NCI-H187 treated with DMSO at 0.1 percent for 48 hours (cell line): ENCODE results near the gene TSPAN5.
"Not testable (repeated sequence)": the region's sequence is repeated elsewhere in the genome, so short reads cannot be mapped to it uniquely, and the experiment has no call there.

ENCODE experiments used
- DNase-seq: peaks from one replicate; lab custom pipeline; 2025; lab: John Stamatoyannopoulos, UW

The TSPAN5 gene

DNA sequence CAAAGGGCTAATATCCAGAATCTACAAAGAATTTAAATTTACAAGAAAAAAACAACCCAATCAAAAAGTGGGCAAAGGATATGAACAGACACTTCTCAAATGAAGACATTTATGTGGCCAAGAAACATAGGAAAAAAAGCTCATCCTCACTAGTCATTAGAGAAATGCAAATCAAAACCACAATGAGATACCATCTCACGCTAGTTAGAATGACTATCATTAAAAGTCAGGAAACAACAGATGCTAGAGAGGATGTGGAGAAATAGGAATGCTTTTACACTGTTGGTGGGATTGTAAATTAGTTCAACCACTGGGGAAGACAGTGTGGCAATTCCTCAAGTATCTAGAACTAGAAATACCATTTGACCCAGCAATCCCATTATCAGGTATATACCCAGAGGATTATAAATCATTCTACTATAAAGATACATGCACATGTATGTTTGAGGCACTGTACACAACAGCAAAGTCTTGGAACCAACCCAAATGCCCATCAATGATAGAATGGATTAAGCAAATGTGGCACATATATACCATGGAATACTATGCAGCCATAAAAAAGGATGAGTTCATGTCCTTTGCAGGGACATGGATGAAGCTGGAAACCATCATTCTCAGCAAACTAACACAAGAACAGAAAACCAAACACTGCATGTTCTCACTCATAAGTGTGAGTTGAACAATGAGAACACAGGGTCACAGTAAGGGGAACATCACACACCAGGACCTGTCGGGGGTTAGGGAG lies 197.1 kb downstream of the TSPAN5 start:
- DNase-seq, result not testable (repeated sequence)

DNA sequence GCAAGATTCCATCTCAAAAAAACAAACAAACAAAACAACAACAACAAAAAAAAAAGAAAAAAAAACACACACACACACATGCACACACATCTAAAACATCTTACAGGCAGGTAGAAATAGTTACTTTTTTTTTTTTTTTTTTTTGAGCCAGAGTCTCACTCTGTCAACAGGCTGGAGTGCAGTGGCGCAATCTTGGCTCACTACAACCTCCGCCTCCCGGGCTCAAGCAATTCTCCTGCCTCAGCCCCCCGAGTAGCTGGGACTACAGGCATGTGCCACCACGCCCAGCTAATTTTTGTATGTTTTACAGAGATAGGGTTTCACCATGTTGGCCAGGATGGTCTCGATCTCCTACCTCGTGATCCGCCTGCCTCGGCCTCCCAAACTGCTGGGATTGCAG lies 201.0 kb downstream of the TSPAN5 start:
- not testable (repeated sequence) for DNase-seq

DNA sequence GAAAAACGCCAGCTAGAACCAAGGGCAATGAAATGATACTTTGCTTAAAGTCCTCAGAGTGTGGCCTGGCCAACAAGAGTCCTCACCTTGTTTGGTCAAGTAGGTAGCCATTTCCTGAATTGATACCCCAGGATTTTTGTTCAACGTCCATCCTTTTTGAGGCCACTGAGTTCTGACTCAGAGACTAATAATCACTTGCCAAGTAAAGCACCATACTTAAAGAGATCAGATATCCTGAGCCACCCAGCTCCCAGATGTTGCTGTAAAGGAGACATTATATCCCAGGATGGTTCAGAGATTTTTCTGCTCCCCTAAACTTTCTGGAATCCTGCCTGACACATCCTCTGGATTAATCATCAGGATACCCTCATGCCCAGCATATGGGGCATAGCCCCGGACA lies 206.3 kb downstream of the TSPAN5 start:
- DNase-seq, result no peak

DNA sequence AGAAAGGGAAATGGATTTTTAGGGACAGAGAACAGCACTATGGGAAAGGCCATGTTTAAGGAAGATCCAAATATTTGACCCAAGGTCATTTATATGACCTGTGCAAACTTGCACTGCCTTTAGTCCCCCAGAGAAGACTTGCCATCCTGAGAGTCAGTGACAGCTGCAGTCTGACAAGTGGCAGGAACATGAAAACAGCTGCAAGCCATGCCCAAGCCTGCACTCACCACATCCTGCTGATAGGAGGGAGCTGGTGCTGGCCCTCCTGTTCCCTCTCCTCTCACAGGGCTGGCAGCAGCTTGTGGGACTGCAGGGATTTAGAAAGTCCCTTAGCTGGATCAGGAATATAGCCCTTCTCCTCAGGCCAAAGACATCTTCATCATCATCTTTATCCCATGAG lies 209.5 kb downstream of the TSPAN5 start:
- no peak for DNase-seq

DNA sequence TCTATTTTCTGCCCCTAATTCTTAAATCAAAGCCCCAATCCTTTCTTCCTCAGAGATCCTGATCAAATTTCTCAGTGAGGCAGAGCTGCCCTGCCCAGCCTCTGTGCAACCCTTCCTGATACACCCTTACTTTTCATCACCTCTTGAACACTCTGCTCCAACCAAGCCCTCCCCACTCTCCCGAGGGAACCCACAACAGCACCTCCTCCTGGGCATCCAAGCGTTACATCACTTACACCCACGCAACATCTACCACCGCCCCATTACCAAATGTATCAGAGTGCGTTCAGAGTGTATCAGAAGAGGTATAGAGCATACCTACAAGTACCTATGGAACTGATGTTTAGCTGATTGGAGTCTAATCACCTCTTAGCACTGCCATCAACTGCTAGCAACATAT lies 210.8 kb downstream of the TSPAN5 start:
- peak; percentile 76 for DNase-seq

DNA sequence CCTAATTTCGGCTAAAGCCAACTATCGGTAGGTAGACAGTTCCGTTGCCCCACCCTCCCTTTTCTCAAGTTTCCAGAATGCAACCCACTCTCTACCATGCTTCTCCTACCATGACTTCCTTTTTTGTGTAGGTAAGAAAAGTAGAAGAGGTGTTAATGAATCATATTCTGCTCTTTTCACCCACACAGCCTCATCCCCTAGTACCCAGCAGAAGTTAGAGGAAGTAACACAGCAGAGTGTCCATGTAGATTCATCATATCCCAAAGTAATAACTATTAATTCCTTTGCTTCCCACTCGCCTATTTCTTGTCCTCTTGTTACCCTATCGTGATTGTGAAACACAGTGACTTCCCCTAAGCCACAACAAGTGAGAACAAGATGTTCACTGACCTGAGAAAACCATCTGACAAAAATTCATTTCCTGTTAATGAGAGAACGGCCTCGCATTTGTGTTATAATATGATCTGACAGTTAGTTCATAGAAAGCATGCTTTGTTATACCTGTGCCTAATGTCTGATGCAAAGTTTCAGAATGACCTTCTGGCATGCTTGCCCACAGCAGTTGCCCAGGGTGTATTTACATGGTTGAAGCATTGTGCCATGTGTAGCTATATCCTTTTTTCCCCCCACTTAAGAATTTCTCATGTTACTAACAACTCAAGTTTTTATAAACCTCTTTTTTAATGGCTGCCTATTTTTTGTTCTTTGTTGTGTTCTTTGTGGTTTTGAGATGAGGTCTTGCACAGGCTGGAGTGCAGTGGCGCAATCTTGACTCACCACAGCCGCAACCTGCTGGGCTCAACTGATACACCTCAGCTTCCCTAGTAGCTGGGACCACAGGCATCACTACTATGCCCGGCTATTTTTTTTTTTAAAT lies 211.7 kb downstream of the TSPAN5 start:
- DNase-seq, result no peak

DNA sequence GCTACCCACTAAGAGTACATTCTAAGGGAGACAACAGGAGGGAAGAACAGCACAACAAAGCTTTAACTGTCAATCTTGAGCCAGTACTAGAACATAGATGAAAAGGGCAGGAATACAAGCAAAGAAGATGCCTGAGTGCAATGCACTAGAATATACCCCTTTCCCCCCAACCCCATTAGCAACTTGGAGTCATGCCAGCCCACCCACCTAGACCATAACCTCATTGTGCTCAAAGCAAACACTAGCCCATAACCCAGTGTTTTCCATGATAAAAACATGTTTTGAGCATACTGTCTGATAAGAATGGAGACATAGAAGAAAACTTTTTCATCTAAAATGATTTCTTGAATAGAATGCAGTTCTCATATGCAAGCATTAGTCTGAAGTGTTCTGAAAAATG lies 214.0 kb downstream of the TSPAN5 start:
- DNase-seq, result no peak

DNA sequence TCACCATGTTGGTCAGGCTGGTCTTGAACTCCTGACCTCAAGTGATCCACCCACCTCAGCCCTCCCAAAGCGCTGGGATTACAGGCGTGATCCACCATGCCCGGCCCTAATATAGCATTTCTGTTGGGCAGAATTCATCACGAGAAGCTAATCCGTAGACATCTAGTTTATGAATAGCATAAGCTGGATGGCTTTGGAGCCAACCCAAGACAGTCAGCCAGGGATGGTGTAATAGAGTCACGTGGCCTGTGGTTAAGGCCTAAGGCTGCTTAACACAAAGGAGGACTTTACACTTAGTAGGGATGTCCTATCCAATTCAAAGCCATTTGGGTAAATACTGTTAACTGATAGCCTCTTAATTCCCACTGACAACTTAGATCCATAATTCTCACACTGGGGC lies 223.6 kb downstream of the TSPAN5 start:
- no peak for DNase-seq

DNA sequence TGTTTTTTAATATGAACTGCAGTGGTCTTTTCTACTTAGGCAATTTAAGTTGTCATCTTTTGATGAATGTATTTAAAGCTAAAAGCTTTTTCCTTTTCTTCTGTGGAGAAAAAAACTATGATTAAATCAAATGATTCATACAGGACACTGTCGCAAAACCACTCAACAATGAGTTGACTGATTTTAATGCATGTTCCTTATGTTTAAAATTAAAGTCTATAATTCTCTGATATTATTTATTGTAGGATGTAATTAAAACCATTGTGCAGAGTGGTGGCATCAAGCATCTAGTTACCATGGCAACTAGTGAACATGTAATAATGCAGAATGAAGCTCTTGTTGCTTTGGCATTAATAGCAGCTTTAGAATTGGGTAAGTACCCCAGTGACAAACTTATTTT lies 224.7 kb downstream of the TSPAN5 start:
- no peak for DNase-seq

DNA sequence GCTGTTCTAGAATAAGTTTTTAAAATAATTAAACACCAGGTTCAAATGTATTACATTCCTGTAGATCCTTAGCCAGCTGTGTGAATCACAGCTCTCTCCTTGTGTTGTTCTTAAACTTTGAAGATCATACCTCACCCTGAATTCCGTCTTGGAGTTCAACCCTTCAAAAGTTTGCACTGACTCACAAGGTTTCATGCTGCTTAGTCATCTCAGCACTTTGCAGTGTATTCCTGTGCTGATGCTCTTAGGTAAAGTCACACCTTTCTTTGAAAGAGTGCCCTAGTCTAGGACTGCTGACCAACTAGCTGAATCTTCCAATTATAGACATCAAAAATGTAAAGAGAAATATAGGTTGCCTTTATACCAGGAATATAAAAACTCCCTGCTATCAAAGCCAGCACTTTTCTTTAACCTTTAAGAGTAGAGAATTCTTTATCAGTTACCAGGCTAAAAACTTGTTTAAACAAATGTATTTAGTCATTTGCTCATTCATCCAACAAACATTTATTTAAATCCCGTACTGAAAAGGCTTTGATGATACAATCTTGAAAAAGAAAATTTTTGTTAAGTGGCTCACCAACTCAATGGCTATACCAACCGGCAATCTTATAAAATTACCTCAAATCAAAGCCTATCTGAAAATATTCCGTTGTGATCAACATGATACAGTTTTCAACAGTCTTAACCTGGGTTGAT lies 227.6 kb downstream of the TSPAN5 start:
- DNase-seq, result no peak

DNA sequence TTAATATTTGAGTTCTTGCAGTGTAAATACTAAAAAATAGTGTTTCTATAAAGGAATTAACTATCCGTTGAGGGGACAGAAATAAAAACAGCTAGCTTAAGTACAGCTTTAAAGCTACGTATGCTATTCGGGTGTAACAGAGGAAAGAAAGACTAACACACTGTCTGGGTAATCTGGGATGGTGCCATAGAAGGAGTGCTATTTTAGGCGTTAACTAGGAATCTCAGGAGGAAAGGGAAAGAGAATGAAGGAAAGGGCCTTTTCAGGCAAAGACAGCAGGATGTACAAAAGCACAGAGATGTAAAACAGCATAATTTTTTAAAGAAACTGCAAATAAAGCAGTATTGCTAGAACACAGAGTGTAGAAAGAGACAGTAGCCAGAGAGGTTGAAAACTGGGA lies 235.4 kb downstream of the TSPAN5 start:
- DNase-seq, result no peak

DNA sequence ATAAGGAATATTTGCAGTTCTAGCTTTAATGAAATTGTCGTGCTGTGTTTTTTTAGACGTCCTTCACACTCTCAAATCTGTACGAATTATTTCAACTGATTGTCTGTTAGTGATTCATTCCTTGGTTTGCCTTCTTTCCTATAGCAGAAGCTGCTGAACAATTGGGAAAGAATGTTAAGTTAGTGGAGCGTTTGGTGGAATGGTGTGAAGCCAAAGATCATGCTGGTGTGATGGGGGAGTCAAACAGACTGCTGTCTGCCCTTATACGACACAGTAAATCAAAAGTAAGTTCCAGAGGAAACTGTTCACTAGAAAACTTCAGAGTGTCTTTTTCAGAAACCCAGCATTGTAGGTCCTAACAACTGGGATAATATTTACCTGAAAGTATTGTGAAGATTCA lies 237.3 kb downstream of the TSPAN5 start:
- DNase-seq, result no peak
